Measurements from ENCODE around the gene NANOS2.

Gene NANOS2

DNA sequence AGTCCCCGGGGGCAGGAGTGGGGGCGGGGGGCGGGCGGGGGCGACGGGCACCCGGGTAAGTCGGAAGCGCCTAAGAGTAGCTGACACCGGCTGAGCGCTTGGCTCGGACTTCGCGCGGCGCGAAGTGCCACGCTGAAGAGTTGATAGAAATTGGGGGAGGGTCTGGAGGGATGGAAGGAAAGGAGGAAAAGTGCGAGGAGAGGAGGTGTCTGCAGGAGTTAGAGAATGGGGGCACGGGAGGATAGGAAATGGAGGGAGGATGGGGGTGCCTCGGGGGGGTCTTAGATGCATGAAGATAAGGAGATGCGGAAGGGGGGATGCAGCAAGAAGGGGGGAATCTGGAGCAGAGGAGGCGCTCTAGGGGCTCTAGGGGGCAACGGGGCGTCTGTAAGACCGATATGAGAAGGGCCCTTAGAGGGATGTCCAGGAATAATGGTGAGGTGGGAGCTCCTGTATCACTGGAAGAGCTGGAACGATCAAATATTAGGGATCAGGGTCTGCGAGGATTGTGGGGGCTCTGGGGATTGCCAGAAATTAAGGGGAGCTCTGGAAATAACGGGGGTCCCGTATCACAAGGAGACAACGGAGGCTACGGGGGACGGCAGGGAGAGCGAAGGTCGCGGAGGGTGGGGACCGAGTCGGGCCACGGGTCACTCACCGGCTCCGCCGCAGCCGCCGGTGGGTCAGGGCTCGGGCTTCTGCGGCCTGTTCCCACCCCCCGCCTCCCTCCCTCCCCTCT lies 12.5 kb downstream of the NANOS2 start, which contains the start of gene MYPOP:
Gene MYPOP (minus strand): TSS at position 702 of the 739 bp plus-strand sequence. CDS start 840 bp downstream, outside the sequence.
- CTCF ChIA-PET = interaction anchor here (0.8 to 1.4 kb wide), 3 partner anchors 18 to 314 kb away, joined by 3 to 4 read pairs (median 3); no protein-coding TSS in a partner anchor
- H3K27ac ChIP-seq (ENCODE audit: insufficient read depth in 1 of 2, low read depth in 1 of 2, low read length in 2 of 2, poor library complexity in 1 of 2, severe bottlenecking in 2 of 2) = peak within 1 kb of the TSS in 1 of 2 experiments; percentile 64
- WGBS (ENCODE audit: insufficient coverage) = 0% methylated on average over 41 of the region's 47 CpGs
- DNase-seq = peak in 2 of 3 donors; percentile 44 to 59
- no peaks in the 10 kb centered on the region for H3K27me3 ChIP-seq (replicated peaks in 2 of 5; ENCODE audit: control insufficient read depth in 4 of 5, insufficient read depth in 5 of 5, low read length in 4 of 5)
- peaks cover 0 to 32% (median 18%) of the 10 kb centered on the region in 4 experiments for H3K36me3 ChIP-seq (ENCODE audit: control insufficient read depth in 4 of 4, insufficient read depth in 4 of 4, low read length in 3 of 4)
- H3K4me1 ChIP-seq (ENCODE audit: control extremely low read depth in 1 of 4, control insufficient read depth in 4 of 4, insufficient read depth in 4 of 4, low read length in 3 of 4) = peaks cover 0 to 20% (median 13%) of the 10 kb centered on the region in 4 experiments
- peak within 1 kb of the TSS; percentile 55 to 91 (median 81) for H3K4me3 ChIP-seq (ENCODE audit: control insufficient read depth in 1 of 7, extremely low read depth in 1 of 7, insufficient read depth in 4 of 7, low read depth in 2 of 7, low read length in 6 of 7)
- H3K9me3 ChIP-seq (ENCODE audit: control extremely low read depth in 1 of 5, control insufficient read depth in 4 of 5, insufficient read depth in 2 of 5, low read depth in 1 of 5, low read length in 4 of 5) = no peaks in the 10 kb centered on the region
- POLR2A ChIA-PET = interaction anchor here (0.5 to 2.5 kb wide), 2 partner anchors 17 to 39 kb away, joined by 3 to 8 read pairs; partner anchors contain the start of gene SYMPK

DNA sequence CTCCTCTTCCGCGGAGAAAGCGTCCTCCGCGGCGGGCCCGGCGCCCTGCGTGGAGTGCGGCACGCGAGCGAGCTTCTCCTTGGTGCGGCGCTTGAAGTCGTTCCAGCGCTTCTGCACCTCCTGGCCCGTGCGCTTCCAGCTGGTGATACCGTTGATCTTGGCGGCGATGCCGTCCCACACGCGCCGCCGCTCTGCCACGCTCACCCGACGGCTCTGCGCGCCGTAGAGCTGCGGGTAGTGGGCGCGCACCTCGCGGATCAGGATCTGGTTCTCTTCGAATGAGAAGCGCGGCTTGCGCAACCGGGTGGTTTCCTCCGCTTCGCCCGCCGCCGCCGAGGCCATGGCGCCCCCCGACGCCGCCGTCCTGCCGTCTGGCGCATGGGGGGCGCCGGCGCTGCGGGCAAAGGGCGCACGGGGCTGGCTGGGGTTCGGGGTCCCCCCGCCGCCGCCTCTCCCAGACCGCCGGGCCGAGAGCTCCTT lies 13.1 kb downstream of the NANOS2 start:
- Histone ChIP-seq H3K36me3 (ENCODE audit: control insufficient read depth in 4 of 4, insufficient read depth in 4 of 4, low read length in 3 of 4) (peaks cover 0 to 32% (median 19%) of the 10 kb centered on the region in 4 experiments), H3K4me3 (ENCODE audit: control insufficient read depth in 1 of 7, extremely low read depth in 1 of 7, insufficient read depth in 4 of 7, low read depth in 2 of 7, low read length in 6 of 7) (peak overlapping the region in 5 of 7 experiments; percentile 19 to 91 (median 74)), H3K4me1 (ENCODE audit: control extremely low read depth in 1 of 4, control insufficient read depth in 4 of 4, insufficient read depth in 4 of 4, low read length in 3 of 4) (peaks cover 0 to 20% (median 13%) of the 10 kb centered on the region in 4 experiments), H3K27me3 (replicated peaks in 2 of 5; ENCODE audit: control insufficient read depth in 4 of 5, insufficient read depth in 5 of 5, low read length in 4 of 5) (no peaks in the 10 kb centered on the region), H3K27ac (ENCODE audit: insufficient read depth in 1 of 2, low read depth in 1 of 2, low read length in 2 of 2, poor library complexity in 1 of 2, severe bottlenecking in 2 of 2) (no peak overlapping the region), H3K9me3 (ENCODE audit: control extremely low read depth in 1 of 5, control insufficient read depth in 4 of 5, insufficient read depth in 2 of 5, low read depth in 1 of 5, low read length in 4 of 5) (no peaks in the 10 kb centered on the region)
- 14% methylated on average over 40 of the region's 69 CpGs for WGBS (ENCODE audit: insufficient coverage)
- DNase-seq = peak; percentile 59 to 85 (median 83)
- POLR2A ChIA-PET = interaction anchor here (2.5 kb wide), 1 partner anchor 38 kb away, joined by 8 read pairs; the partner anchor contains the start of gene SYMPK
- CTCF ChIA-PET = interaction anchor here (0.8 to 1.4 kb wide), 3 partner anchors 18 to 22 kb away, joined by 3 to 4 read pairs (median 3); no protein-coding TSS in a partner anchor

DNA sequence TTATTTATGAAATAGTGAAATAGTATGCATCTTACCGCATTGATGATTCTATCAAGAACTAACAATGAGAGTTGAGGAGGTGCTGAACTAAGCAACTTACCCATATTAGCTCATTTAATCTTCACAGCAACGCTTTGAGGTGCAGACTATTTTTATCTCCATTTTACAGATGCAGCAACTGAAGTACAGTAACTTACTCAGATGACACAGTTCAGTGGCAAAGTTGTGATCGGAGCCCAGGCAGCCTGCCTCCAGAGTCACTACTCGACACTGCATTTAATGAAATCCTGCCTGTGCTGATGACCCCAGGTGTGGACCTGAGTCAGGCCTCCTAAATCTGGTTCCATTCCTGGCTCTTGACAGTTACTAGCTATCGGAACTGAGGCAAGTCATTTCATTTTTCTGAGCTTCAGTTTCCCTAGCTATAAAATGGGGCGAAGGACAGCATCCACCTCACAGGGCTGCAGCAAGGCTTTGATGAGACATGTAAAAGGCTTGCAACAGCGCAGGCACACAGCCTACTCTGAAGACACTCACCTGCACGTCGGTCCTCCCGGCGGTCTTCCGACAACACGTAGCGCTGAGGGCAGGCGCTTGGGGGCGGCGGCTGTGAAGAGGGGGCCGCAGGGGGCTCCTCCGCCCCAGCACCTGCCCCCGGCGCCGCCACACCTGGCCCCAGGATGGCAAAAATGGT lies 13.7 kb downstream of the NANOS2 start:
- POLR2A ChIA-PET = interaction anchor here (2.5 kb wide), 1 partner anchor 38 kb away, joined by 8 read pairs; the partner anchor contains the start of gene SYMPK
- H3K27ac ChIP-seq (ENCODE audit: insufficient read depth in 1 of 2, low read depth in 1 of 2, low read length in 2 of 2, poor library complexity in 1 of 2, severe bottlenecking in 2 of 2) = no peak overlapping the region
- 87% methylated on average over 19 of the region's 22 CpGs for WGBS (ENCODE audit: insufficient coverage)

DNA sequence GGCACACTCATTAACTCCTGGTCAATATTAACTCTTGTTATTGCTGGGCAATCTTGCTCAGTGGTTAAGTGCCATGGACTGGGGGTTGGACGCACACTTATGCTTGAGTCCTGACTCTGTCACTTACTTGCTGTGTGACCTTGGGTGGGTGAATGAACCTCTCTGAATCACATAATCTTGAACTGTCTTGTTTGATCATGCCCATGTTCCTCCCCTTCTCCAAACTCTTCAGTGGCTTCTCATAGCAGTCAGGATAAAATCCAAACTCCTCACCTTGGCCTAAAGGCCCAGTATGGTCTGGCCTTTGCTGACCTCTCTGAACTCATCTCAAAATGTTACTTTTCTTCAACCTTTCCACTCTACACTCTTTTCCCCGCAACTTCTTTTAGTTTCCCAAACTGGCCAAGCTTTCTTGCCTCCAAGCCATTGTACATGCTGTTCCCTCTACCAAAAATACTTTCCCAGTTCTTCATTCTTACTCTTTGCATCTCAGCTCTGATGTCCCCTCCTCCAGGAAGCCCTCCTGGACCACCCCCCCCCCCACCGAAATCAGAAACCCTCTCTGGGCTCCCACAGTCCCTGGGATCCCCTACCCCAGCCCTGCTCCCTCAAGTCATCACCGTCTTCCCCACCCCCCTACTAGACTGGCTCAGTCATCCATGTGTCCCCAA lies 14.5 kb downstream of the NANOS2 start:
- ChIA-PET CTCF (interaction anchor here (1.1 kb wide), 1 partner anchor 10 kb away, joined by 3 read pairs; no protein-coding TSS in a partner anchor), POLR2A (no interaction called here)
- H3K4me3 ChIP-seq (ENCODE audit: control insufficient read depth in 1 of 7, extremely low read depth in 1 of 7, insufficient read depth in 4 of 7, low read depth in 2 of 7, low read length in 6 of 7) = no peak overlapping the region
- peaks cover 0 to 20% (median 13%) of the 10 kb centered on the region in 4 experiments for H3K4me1 ChIP-seq (ENCODE audit: control extremely low read depth in 1 of 4, control insufficient read depth in 4 of 4, insufficient read depth in 4 of 4, low read length in 3 of 4)
- no peaks in the 10 kb centered on the region for H3K27me3 ChIP-seq (replicated peaks in 2 of 5; ENCODE audit: control insufficient read depth in 4 of 5, insufficient read depth in 5 of 5, low read length in 4 of 5)
- H3K27ac ChIP-seq (ENCODE audit: insufficient read depth in 1 of 2, low read depth in 1 of 2, low read length in 2 of 2, poor library complexity in 1 of 2, severe bottlenecking in 2 of 2) = no peak overlapping the region
- H3K36me3 ChIP-seq (ENCODE audit: control insufficient read depth in 4 of 4, insufficient read depth in 4 of 4, low read length in 3 of 4) = peaks cover 2 to 42% (median 27%) of the 10 kb centered on the region in 4 experiments
- 92% methylated on average over 3 of the region's 4 CpGs for WGBS (ENCODE audit: insufficient coverage)
- H3K9me3 ChIP-seq (ENCODE audit: control extremely low read depth in 1 of 5, control insufficient read depth in 4 of 5, insufficient read depth in 2 of 5, low read depth in 1 of 5, low read length in 4 of 5) = no peaks in the 10 kb centered on the region
- no peak for DNase-seq

More for the DNA sequence above, 13.7 kb downstream of the NANOS2 start:
- CTCF ChIA-PET = interaction anchor here (0.8 to 1.4 kb wide), 4 partner anchors 11 to 21 kb away, joined by 3 to 4 read pairs (median 3); no protein-coding TSS in a partner anchor
- Histone ChIP-seq H3K27me3 (replicated peaks in 2 of 5; ENCODE audit: control insufficient read depth in 4 of 5, insufficient read depth in 5 of 5, low read length in 4 of 5) (no peaks in the 10 kb centered on the region), H3K4me3 (ENCODE audit: control insufficient read depth in 1 of 7, extremely low read depth in 1 of 7, insufficient read depth in 4 of 7, low read depth in 2 of 7, low read length in 6 of 7) (peak overlapping the region in 4 of 7 experiments; percentile 19 to 91 (median 76)), H3K9me3 (ENCODE audit: control extremely low read depth in 1 of 5, control insufficient read depth in 4 of 5, insufficient read depth in 2 of 5, low read depth in 1 of 5, low read length in 4 of 5) (no peaks in the 10 kb centered on the region), H3K4me1 (ENCODE audit: control extremely low read depth in 1 of 4, control insufficient read depth in 4 of 4, insufficient read depth in 4 of 4, low read length in 3 of 4) (peaks cover 0 to 20% (median 13%) of the 10 kb centered on the region in 4 experiments), H3K36me3 (ENCODE audit: control insufficient read depth in 4 of 4, insufficient read depth in 4 of 4, low read length in 3 of 4) (peaks cover 0 to 35% (median 20%) of the 10 kb centered on the region in 4 experiments)
- no peak for DNase-seq

DNA sequence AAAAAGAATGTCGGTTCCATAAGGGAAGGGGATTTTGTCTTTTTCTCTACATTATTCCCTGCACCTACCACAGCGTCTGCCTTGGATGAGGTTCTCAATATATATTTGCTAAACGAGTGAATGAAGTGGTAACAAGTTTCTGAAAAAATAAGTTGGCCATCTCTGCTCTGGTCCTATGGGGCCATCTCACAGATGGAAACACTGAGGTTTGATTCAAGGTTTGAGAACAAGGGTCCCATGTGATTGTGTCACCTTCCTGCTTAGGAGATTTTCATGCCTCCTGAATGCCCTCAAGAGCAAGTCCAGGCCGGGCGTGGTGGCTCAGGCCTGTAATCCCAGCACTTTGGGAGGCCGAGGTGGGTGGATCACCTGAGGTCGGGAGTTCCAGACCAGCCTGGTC lies 15.3 kb downstream of the NANOS2 start:
- Histone ChIP-seq H3K4me1 (ENCODE audit: control extremely low read depth in 1 of 4, control insufficient read depth in 4 of 4, insufficient read depth in 4 of 4, low read length in 3 of 4) (peaks cover 0 to 20% (median 13%) of the 10 kb centered on the region in 4 experiments), H3K36me3 (ENCODE audit: control insufficient read depth in 4 of 4, insufficient read depth in 4 of 4, low read length in 3 of 4) (peaks cover 2 to 42% (median 31%) of the 10 kb centered on the region in 4 experiments), H3K9me3 (ENCODE audit: control extremely low read depth in 1 of 5, control insufficient read depth in 4 of 5, insufficient read depth in 2 of 5, low read depth in 1 of 5, low read length in 4 of 5) (no peaks in the 10 kb centered on the region), H3K27ac (ENCODE audit: insufficient read depth in 1 of 2, low read depth in 1 of 2, low read length in 2 of 2, poor library complexity in 1 of 2, severe bottlenecking in 2 of 2) (no peak overlapping the region), H3K27me3 (replicated peaks in 2 of 5; ENCODE audit: control insufficient read depth in 4 of 5, insufficient read depth in 5 of 5, low read length in 4 of 5) (no peaks in the 10 kb centered on the region), H3K4me3 (ENCODE audit: control insufficient read depth in 1 of 7, extremely low read depth in 1 of 7, insufficient read depth in 4 of 7, low read depth in 2 of 7, low read length in 6 of 7) (no peak overlapping the region)
- DNase-seq = no peak
- 90% methylated on average over 2 of the region's 7 CpGs for WGBS (ENCODE audit: insufficient coverage)
- ChIA-PET CTCF (no interaction called here), POLR2A (no interaction called here)

DNA sequence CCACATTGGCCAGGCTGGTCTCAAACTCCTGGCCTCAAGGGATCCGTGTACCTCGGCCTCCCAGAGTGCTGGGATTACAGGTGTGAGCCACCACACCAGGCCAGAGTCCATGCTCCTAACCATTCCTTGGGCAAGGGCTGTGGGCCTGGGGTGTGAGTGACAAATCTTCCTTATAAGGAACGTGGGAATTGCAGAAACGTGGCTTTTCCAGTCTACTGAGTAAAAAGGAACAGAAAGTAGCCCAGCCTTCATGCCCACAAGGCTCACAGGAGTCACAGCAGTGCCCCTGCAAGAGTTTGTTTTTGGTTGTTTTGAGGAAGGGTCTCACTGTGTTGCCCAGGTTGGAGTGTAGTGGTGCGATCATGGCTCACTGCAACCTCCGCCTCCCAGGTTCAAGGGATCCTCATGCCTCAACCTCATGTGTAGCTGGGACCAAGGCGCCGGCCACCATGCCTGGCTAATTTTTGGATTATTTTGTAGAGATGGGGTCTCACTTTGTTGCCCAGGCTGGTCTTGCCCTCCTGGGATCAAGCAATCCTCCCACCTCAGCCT lies 17.2 kb downstream of the NANOS2 start:
- H3K4me1 ChIP-seq (ENCODE audit: control extremely low read depth in 1 of 4, control insufficient read depth in 4 of 4, insufficient read depth in 4 of 4, low read length in 3 of 4) = peaks cover 0 to 14% (median 10%) of the 10 kb centered on the region in 4 experiments
- no peaks in the 10 kb centered on the region for H3K9me3 ChIP-seq (ENCODE audit: control extremely low read depth in 1 of 5, control insufficient read depth in 4 of 5, insufficient read depth in 2 of 5, low read depth in 1 of 5, low read length in 4 of 5)
- ChIA-PET POLR2A (no interaction called here), CTCF (no interaction called here)
- H3K36me3 ChIP-seq (ENCODE audit: control insufficient read depth in 4 of 4, insufficient read depth in 4 of 4, low read length in 3 of 4) = peaks cover 2 to 43% (median 31%) of the 10 kb centered on the region in 4 experiments
- no peaks in the 10 kb centered on the region for H3K27me3 ChIP-seq (replicated peaks in 2 of 5; ENCODE audit: control insufficient read depth in 4 of 5, insufficient read depth in 5 of 5, low read length in 4 of 5)
- WGBS (ENCODE audit: insufficient coverage) = 95% methylated on average over 4 of the region's 8 CpGs
- no peak overlapping the region for H3K4me3 ChIP-seq (ENCODE audit: control insufficient read depth in 1 of 7, extremely low read depth in 1 of 7, insufficient read depth in 4 of 7, low read depth in 2 of 7, low read length in 6 of 7)
- DNase-seq = no peak
- no peak overlapping the region for H3K27ac ChIP-seq (ENCODE audit: insufficient read depth in 1 of 2, low read depth in 1 of 2, low read length in 2 of 2, poor library complexity in 1 of 2, severe bottlenecking in 2 of 2)

Measured in common myeloid progenitor, CD34-positive (primary cell).